Type B pancreatic cell (in vitro differentiated cells): Measurements from ENCODE around the gene CHAC1. TPM values are rescaled to one million over a fixed set of nuclear protein-coding genes. Genes with fewer than 3 reads are reported as not detected.

ENCODE experiments used
- DNase-seq: peaks from one replicate; pipeline ENCODE4 v3.0.0; 2021; ENCODE audit warnings: mixed read lengths; ENCODE audit not compliant: unreplicated experiment; ENCODE audit errors: extremely low spot score
- H3K27ac Mint-ChIP-seq: 2 replicates; pipeline ENCODE4 v1.8.0; 2021; ENCODE audit warnings: mild to moderate bottlenecking, mixed read lengths
- H3K27me3 Mint-ChIP-seq: 2 replicates; pipeline ENCODE4 v1.8.0; 2021; ENCODE audit warnings: mixed read lengths
- H3K36me3 Mint-ChIP-seq: 2 replicates; pipeline ENCODE4 v1.8.0; 2021; ENCODE audit warnings: mixed read lengths
- H3K4me1 Mint-ChIP-seq: one replicate; pipeline ENCODE4 v1.8.0; 2021; ENCODE audit warnings: mixed read lengths; ENCODE audit not compliant: unreplicated experiment
- H3K4me3 Mint-ChIP-seq: 2 replicates; pipeline ENCODE4 v1.8.0; 2021; ENCODE audit warnings: mild to moderate bottlenecking, mixed read lengths
- H3K9me3 Mint-ChIP-seq: 2 replicates; pipeline ENCODE4 v1.8.0; 2021; ENCODE audit warnings: mixed read lengths
- CTCF ChIP-seq: fragments of 200-600 bp; sonication (generic); conservative IDR thresholded peaks from 2 replicates; pipeline ENCODE4 v1.5.0; 2021; ENCODE audit warnings: antibody characterized with exemption, mild to moderate bottlenecking
- total RNA-seq: library from RNA; stranded (reverse); gene quantifications from 2 replicates; pipeline ENCODE4 v1.2.1, GENCODE V29; 2021; ENCODE audit warnings: low replicate concordance

Gene CHAC1
- total RNA-seq, 1 donor from 2014 or later, result 7.8 TPM

- Mint-ChIP-seq H3K27ac (no peak overlapping the region), H3K36me3 (peaks cover 17% of the 10 kb centered on the region), H3K27me3 (no peaks in the 10 kb centered on the region), H3K4me1 (no peaks in the 10 kb centered on the region), H3K9me3 (no peaks in the 10 kb centered on the region), H3K4me3 (no peak overlapping the region)
- no peak for DNase-seq
- TF ChIP-seq CTCF, result no peak
Measured at GRCh38 chr15:41001524-41002214, 48.4 kb downstream of the CHAC1 start.

GRCh38 chr15:41004490-41004889 is 51.2 kb downstream of the CHAC1 start:
- Mint-ChIP-seq H3K9me3 (no peaks in the 10 kb centered on the region), H3K4me3 (no peak overlapping the region), H3K27me3 (no peaks in the 10 kb centered on the region), H3K27ac (no peak overlapping the region), H3K4me1 (no peaks in the 10 kb centered on the region), H3K36me3 (peaks cover 19% of the 10 kb centered on the region)
- TF ChIP-seq CTCF, result no peak
- no peak for DNase-seq

Other genes with a start within 250 kb of the CHAC1 start
- 30.4 and 32.0 TPM in 2 replicates for gene RMDN3, start 198.2 kb upstream of the CHAC1 start, total RNA-seq
- gene GCHFR, start 189.4 kb upstream of the CHAC1 start, total RNA-seq, result 23.3 and 23.5 TPM in 2 replicates
- gene C15orf62, start 183.5 kb upstream of the CHAC1 start, total RNA-seq, result 1.1 and 1.3 TPM in 2 replicates
- gene ZFYVE19, start 146.4 kb upstream of the CHAC1 start, total RNA-seq, result 31.6 and 45.0 TPM in 2 replicates
- gene DNAJC17, start 146.0 kb upstream of the CHAC1 start, total RNA-seq, result 23.7 and 38.3 TPM in 2 replicates
- 0.70 and 1.0 TPM in 2 replicates for gene PPP1R14D, start 124.8 kb upstream of the CHAC1 start, total RNA-seq
- gene SPINT1, start 109.4 kb upstream of the CHAC1 start, total RNA-seq, result 156 and 401 TPM in 2 replicates
- gene RHOV, start 79.2 kb upstream of the CHAC1 start, total RNA-seq, result 19.3 and 43.3 TPM in 2 replicates
- 25.6 and 37.2 TPM in 2 replicates for gene VPS18, start 59.0 kb upstream of the CHAC1 start, total RNA-seq
- gene DLL4, start 24.1 kb upstream of the CHAC1 start, total RNA-seq, result 2.9 and 5.9 TPM in 2 replicates
- 19.7 and 22.3 TPM in 2 replicates for gene INO80, start 162.8 kb downstream of the CHAC1 start, total RNA-seq